Heart left ventricle (tissue), 13 donors: ENCODE results near the gene TRPM2.

Experiments used
- CTCF ChIP-seq, 12 donors: fragments of 200-600 bp; sonication (generic) in 4 of 12; IDR thresholded peaks; one replicate each; pipeline versions ENCODE4 v1.5.0 to v1.8.0; 2018 to 2022; ENCODE audit warnings: antibody characterized with exemption in 12 of 12, mild to moderate bottlenecking in 5 of 12
- POLR2A ChIP-seq, 2 donors: fragments of 450-650 bp; IDR thresholded peaks; one replicate each; pipeline ENCODE4 v1.6.1; 2017; ENCODE audit warnings: antibody characterized with exemption in 2 of 2, mild to moderate bottlenecking in 2 of 2, moderate library complexity in 2 of 2
- donor health status: ischemic (EF 13 %, LVEDD 7.1; RV severe dilation, severe dysfunction).
- donor health status: DM: no; HTN: yes; CAD: no.
- donor health status: DM: no; HTN: no; CAD: no.
- donor health status: ischemic (EF 25% LVEDD 6.9; RV normal size, moderate dysfunction).
- donor health status: ischemic (EF 25% LVEDD 5.7; RV mildly dilated, moderate dysfunction).
- donor health status: ischemic (EF 35%, LVEDD 5.7; RV mildly dilated, moderate dysfunction).
- donor health status: nonischemic (EF 11% LVEDD 7.7; RV severe dilation, severe dysfunction).
- donor health status: DM: yes; HTN: yes; CAD: no.
- donor health status: PGD.
- donor health status: ischemic (EF 29% LVEDD 5.4; RV normal size, mild dysfunction).
- donor health status: nonischemic (EF 23%, LVEDD 6.1; RV moderate dilation, normal function).

- no peak for TF ChIP-seq POLR2A (IDR thresholded peaks at IDR 0.05)
- no peak for TF ChIP-seq CTCF (IDR thresholded peaks at IDR 0.05)
These were observed 44.1 kb downstream of the TRPM2 start for GRCh38 chr21:44397431-44398031.
